Measurements from ENCODE around the gene GPM6B. TPM values are rescaled to one million over a fixed set of nuclear protein-coding genes. Genes with fewer than 3 reads are reported as not detected.

The GPM6B gene
- total RNA-seq, 6 donors from 2014 or later, result 5.2 to 29.6 (median 21.8) TPM

GRCh38 chrX:13778916-13779315 lies 38.0 kb downstream of the GPM6B start:
- DNase-seq (no peak), ATAC-seq (ENCODE audit: low FRiP score in 2 of 2) (no peak)
- H3K27ac ChIP-seq, result peak overlapping the region in 1 of 4 donors; percentile 0
- H3K27me3 ChIP-seq, result no peaks in the 10 kb centered on the region
- H3K9me3 ChIP-seq, result no peaks in the 10 kb centered on the region
- TF ChIP-seq POLR2A (IDR thresholded peaks at IDR 0.05) (no peak), POLR2AphosphoS5 (IDR thresholded peaks at IDR 0.05) (no peak), EP300 (IDR thresholded peaks at IDR 0.05) (no peak)
- TF ChIP-seq, protein P1, sequence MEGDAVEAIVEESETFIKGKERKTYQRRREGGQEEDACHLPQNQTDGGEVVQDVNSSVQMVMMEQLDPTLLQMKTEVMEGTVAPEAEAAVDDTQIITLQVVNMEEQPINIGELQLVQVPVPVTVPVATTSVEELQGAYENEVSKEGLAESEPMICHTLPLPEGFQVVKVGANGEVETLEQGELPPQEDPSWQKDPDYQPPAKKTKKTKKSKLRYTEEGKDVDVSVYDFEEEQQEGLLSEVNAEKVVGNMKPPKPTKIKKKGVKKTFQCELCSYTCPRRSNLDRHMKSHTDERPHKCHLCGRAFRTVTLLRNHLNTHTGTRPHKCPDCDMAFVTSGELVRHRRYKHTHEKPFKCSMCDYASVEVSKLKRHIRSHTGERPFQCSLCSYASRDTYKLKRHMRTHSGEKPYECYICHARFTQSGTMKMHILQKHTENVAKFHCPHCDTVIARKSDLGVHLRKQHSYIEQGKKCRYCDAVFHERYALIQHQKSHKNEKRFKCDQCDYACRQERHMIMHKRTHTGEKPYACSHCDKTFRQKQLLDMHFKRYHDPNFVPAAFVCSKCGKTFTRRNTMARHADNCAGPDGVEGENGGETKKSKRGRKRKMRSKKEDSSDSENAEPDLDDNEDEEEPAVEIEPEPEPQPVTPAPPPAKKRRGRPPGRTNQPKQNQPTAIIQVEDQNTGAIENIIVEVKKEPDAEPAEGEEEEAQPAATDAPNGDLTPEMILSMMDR (IDR thresholded peaks at IDR 0.05), result no peak
- peaks cover 0 to 20% (median 1%) of the 10 kb centered on the region in 4 donors for H3K36me3 ChIP-seq
- WGBS, 2 donors, result 29 to 37% methylated on average over 2 of the region's 2 CpGs
- no peak overlapping the region for H3K4me3 ChIP-seq
- no peaks in the 10 kb centered on the region for H3K4me1 ChIP-seq

GRCh38 chrX:13776387-13776786 lies 40.5 kb downstream of the GPM6B start:
- DNase-seq, result no peak
- no peaks in the 10 kb centered on the region for H3K4me1 ChIP-seq
- peaks cover 0 to 29% (median 1%) of the 10 kb centered on the region in 4 donors for H3K36me3 ChIP-seq
- TF ChIP-seq POLR2AphosphoS5 (IDR thresholded peaks at IDR 0.05) (no peak), POLR2A (IDR thresholded peaks at IDR 0.05) (no peak), EP300 (IDR thresholded peaks at IDR 0.05) (no peak)
- TF ChIP-seq, protein P1 (IDR thresholded peaks at IDR 0.05), result no peak
- no peak for ATAC-seq (ENCODE audit: low FRiP score in 2 of 2)
- H3K27me3 ChIP-seq, result no peaks in the 10 kb centered on the region
- H3K27ac ChIP-seq, result no peak overlapping the region
- no peaks in the 10 kb centered on the region for H3K9me3 ChIP-seq
- H3K4me3 ChIP-seq, result no peak overlapping the region
- 67 to 82% methylated on average over 1 to 4 of the region's 4 CpGs for WGBS, 2 donors

- H3K4me3 ChIP-seq, result no peak overlapping the region
- no peak for DNase-seq
- no peaks in the 10 kb centered on the region for H3K27me3 ChIP-seq
- ATAC-seq (ENCODE audit: low FRiP score in 2 of 2), result no peak
- TF ChIP-seq, protein P1 (IDR thresholded peaks at IDR 0.05), result no peak
- TF ChIP-seq POLR2A (IDR thresholded peaks at IDR 0.05), result no peak
- TF ChIP-seq POLR2AphosphoS5 (IDR thresholded peaks at IDR 0.05), result no peak
- TF ChIP-seq EP300 (IDR thresholded peaks at IDR 0.05), result no peak
- no peaks in the 10 kb centered on the region for H3K4me1 ChIP-seq
- 93 to 100% methylated on average over 2 to 3 of the region's 3 CpGs for WGBS, 2 donors
- peaks cover 0 to 32% (median 1%) of the 10 kb centered on the region in 4 donors for H3K36me3 ChIP-seq
- H3K9me3 ChIP-seq, result no peaks in the 10 kb centered on the region
- no peak overlapping the region for H3K27ac ChIP-seq
Observed at GRCh38 chrX:13775837-13776236, 41.1 kb downstream of the GPM6B start.

GRCh38 chrX:13774696-13775095 lies 42.2 kb downstream of the GPM6B start:
- ATAC-seq (ENCODE audit: low FRiP score in 2 of 2) (no peak), DNase-seq (no peak)
- Histone ChIP-seq H3K27me3 (no peaks in the 10 kb centered on the region), H3K27ac (no peak overlapping the region), H3K4me1 (no peaks in the 10 kb centered on the region), H3K36me3 (peaks cover 0 to 38% (median 1%) of the 10 kb centered on the region in 4 donors), H3K9me3 (no peaks in the 10 kb centered on the region), H3K4me3 (no peak overlapping the region)
- WGBS, 2 donors, result 92 to 95% methylated on average over 2 of the region's 2 CpGs
- TF ChIP-seq, protein P1 (IDR thresholded peaks at IDR 0.05), result no peak
- TF ChIP-seq POLR2A (IDR thresholded peaks at IDR 0.05), result no peak
- no peak for TF ChIP-seq POLR2AphosphoS5 (IDR thresholded peaks at IDR 0.05)
- no peak for TF ChIP-seq EP300 (IDR thresholded peaks at IDR 0.05)

DNA sequence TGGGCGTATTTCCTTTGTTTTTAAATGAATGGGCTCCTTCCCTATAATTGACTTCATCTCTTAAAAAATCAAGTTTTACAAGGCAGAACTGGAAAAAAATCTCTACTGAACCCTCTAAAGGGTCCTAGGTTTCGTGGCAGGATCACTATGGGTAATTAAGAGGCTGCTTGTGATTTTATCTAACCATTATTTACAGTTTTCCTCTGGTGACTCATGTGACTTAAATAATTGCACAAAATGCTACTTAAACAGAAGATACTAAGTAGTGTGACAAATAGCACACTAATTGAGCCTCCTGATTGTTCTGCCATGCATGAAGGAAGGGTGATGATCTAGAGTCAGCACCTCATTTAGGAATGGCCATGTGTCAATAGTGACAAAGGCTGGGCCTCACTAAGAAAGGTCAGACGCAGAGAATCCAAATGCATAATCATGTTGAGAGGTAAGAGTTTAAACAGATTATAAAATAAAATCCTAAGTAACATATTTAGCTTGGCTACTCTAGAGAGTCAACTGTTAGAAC lies 46.8 kb downstream of the GPM6B start:
- TF ChIP-seq POLR2A (IDR thresholded peaks at IDR 0.05) (no peak), POLR2AphosphoS5 (IDR thresholded peaks at IDR 0.05) (no peak), EP300 (IDR thresholded peaks at IDR 0.05) (no peak)
- TF ChIP-seq, protein P1 (IDR thresholded peaks at IDR 0.05), result no peak
- 80 to 87% methylated on average over 3 of the region's 3 CpGs for WGBS, 2 donors
- peaks cover 0 to 56% (median 0%) of the 10 kb centered on the region in 4 donors for H3K36me3 ChIP-seq
- no peak for ATAC-seq (ENCODE audit: low FRiP score in 2 of 2)
- H3K9me3 ChIP-seq, result no peaks in the 10 kb centered on the region
- DNase-seq, result no peak
- no peaks in the 10 kb centered on the region for H3K27me3 ChIP-seq
- no peak overlapping the region for H3K4me3 ChIP-seq
- H3K4me1 ChIP-seq, result peaks cover 0 to 6% (median under 1%) of the 10 kb centered on the region in 4 donors
- no peak overlapping the region for H3K27ac ChIP-seq
